ENCODE measurements around the gene RBMXL2. TPM values are rescaled to one million over a fixed set of nuclear protein-coding genes. Genes with fewer than 3 reads are reported as not detected.

The RBMXL2 gene
- total RNA-seq, 1 experiment from 2014 or later: 0.10 TPM

DNA sequence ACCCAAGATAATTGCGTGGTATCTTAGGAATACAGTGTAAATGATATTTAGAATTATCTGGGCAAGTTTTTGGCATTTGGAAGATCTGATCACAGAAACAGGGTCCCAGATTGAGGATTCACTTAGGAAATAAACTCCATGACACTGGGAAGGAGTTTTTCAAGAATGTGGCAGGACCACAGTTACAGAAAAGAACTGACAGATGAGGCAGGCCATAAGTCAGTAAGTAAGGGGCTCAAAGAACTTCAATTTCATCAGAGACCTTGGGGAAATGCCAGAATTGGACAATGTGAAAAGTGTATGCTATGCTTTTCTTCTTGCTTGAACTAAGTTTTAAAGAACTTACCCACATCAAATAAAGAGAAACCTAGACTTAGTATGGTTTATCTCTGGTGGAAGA is 49.3 kb downstream of the RBMXL2 start:
- TF ChIP-seq POLR2AphosphoS5 (IDR thresholded peaks at IDR 0.05; ENCODE audit: low read depth, low read length): no peak
- no peak for TF ChIP-seq SIN3A (IDR thresholded peaks at IDR 0.05; ENCODE audit: borderline replicate concordance, insufficient read depth, low read depth, low read length)
- TF ChIP-seq, protein P1, sequence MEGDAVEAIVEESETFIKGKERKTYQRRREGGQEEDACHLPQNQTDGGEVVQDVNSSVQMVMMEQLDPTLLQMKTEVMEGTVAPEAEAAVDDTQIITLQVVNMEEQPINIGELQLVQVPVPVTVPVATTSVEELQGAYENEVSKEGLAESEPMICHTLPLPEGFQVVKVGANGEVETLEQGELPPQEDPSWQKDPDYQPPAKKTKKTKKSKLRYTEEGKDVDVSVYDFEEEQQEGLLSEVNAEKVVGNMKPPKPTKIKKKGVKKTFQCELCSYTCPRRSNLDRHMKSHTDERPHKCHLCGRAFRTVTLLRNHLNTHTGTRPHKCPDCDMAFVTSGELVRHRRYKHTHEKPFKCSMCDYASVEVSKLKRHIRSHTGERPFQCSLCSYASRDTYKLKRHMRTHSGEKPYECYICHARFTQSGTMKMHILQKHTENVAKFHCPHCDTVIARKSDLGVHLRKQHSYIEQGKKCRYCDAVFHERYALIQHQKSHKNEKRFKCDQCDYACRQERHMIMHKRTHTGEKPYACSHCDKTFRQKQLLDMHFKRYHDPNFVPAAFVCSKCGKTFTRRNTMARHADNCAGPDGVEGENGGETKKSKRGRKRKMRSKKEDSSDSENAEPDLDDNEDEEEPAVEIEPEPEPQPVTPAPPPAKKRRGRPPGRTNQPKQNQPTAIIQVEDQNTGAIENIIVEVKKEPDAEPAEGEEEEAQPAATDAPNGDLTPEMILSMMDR (IDR thresholded peaks at IDR 0.05): no peak
- TF ChIP-seq, protein P2, sequence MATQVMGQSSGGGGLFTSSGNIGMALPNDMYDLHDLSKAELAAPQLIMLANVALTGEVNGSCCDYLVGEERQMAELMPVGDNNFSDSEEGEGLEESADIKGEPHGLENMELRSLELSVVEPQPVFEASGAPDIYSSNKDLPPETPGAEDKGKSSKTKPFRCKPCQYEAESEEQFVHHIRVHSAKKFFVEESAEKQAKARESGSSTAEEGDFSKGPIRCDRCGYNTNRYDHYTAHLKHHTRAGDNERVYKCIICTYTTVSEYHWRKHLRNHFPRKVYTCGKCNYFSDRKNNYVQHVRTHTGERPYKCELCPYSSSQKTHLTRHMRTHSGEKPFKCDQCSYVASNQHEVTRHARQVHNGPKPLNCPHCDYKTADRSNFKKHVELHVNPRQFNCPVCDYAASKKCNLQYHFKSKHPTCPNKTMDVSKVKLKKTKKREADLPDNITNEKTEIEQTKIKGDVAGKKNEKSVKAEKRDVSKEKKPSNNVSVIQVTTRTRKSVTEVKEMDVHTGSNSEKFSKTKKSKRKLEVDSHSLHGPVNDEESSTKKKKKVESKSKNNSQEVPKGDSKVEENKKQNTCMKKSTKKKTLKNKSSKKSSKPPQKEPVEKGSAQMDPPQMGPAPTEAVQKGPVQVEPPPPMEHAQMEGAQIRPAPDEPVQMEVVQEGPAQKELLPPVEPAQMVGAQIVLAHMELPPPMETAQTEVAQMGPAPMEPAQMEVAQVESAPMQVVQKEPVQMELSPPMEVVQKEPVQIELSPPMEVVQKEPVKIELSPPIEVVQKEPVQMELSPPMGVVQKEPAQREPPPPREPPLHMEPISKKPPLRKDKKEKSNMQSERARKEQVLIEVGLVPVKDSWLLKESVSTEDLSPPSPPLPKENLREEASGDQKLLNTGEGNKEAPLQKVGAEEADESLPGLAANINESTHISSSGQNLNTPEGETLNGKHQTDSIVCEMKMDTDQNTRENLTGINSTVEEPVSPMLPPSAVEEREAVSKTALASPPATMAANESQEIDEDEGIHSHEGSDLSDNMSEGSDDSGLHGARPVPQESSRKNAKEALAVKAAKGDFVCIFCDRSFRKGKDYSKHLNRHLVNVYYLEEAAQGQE (IDR thresholded peaks at IDR 0.05; ENCODE audit: insufficient read depth in 1 of 2, low read depth in 2 of 2, low read length in 1 of 2): no peak
- ChIA-PET POLR2A (no interaction called here), CTCF (interaction anchor here (0.6 kb wide), 1 partner anchor 433 kb away, joined by 3 read pairs; no protein-coding TSS in a partner anchor)
- in situ Hi-C loops (cut with HindIII; ENCODE audit: low pct_unique_long_range_greater_than_20kb, low sequenced_read_pairs): no loop called here
- H3K4me3 ChIP-seq (ENCODE audit: low read depth in 2 of 2, low read length in 2 of 2): no peak overlapping the region
- DNase-seq (ENCODE audit: low read depth, low spot score): no peak
- no peaks in the 10 kb centered on the region for H3K4me1 ChIP-seq (ENCODE audit: control insufficient read depth, insufficient read depth, low read length)
- intact Hi-C loops (cut with micrococcal nuclease; ENCODE audit: unreplicated experiment): no loop called here
- no TSS peak for BruUV-seq (replicated peaks)
- ATAC-seq: no peak
- no peaks in the 10 kb centered on the region for H3K9me3 ChIP-seq (ENCODE audit: control insufficient read depth, insufficient read depth, low read depth, low read length)
- H3K27ac ChIP-seq (ENCODE audit: low read length): no peak overlapping the region
- peaks cover 9% of the 10 kb centered on the region; the same call in 1 of the 2 replicates for H3K27me3 ChIP-seq (ENCODE audit: control insufficient read depth, insufficient read depth, low read length)
- no peaks in the 10 kb centered on the region for H3K36me3 ChIP-seq (ENCODE audit: control insufficient read depth, insufficient read depth, low read length)

Other genes starting within 250 kb of the RBMXL2 start
- gene OR10A5, start 243.3 kb upstream of the RBMXL2 start, total RNA-seq (2021; ENCODE audit: unreplicated experiment): not detected
- not detected for gene OR10A2, start 225.9 kb upstream of the RBMXL2 start, total RNA-seq (2021; ENCODE audit: unreplicated experiment)
- not detected for gene OR10A4, start 212.4 kb upstream of the RBMXL2 start, total RNA-seq (2021; ENCODE audit: unreplicated experiment)
- gene OR2D2, start 196.5 kb upstream of the RBMXL2 start, total RNA-seq (2021; ENCODE audit: unreplicated experiment): 0.49 TPM
- gene OR2D3, start 168.0 kb upstream of the RBMXL2 start, total RNA-seq (2021; ENCODE audit: unreplicated experiment): not detected
- 12.8 TPM for gene ZNF215, start 162.6 kb upstream of the RBMXL2 start, total RNA-seq (2021; ENCODE audit: unreplicated experiment)
- 3.0 TPM for gene ZNF214, start 68.7 kb upstream of the RBMXL2 start, total RNA-seq (2021; ENCODE audit: unreplicated experiment)
- gene NLRP14, start 68.5 kb upstream of the RBMXL2 start, total RNA-seq (2021; ENCODE audit: unreplicated experiment): 0.08 TPM
- 3.7 TPM for gene SYT9, start 162.9 kb downstream of the RBMXL2 start, total RNA-seq (2021; ENCODE audit: unreplicated experiment)